Sigmoid colon (tissue), 4 donors: ENCODE results near the gene MRPL28.

Source experiments
- EP300 ChIP-seq, 4 donors: sonication (generic); formaldehyde crosslinking; IDR thresholded peaks; one replicate each; pipeline ENCODE4 v1.6.1; 2017; ENCODE audit warnings: antibody characterized with exemption in 4 of 4
- POLR2A ChIP-seq, 2 donors: fragments of 450-650 bp; IDR thresholded peaks; one replicate each; pipeline ENCODE4 v1.6.1; 2016; ENCODE audit warnings: antibody characterized with exemption in 2 of 2, mild to moderate bottlenecking in 2 of 2, moderate library complexity in 2 of 2
- POLR2AphosphoS5 ChIP-seq, 4 donors: sonication (generic); formaldehyde crosslinking; IDR thresholded peaks; one replicate each; pipeline ENCODE4 v1.6.1; 2017; ENCODE audit warnings: antibody characterized with exemption in 4 of 4
- TF ChIP-seq, protein P1 (sequence below), 4 experiments: fragments of 450-650 bp in 3 of 4; fragments of 200-600 bp in 1 of 4; IDR thresholded peaks; one replicate each; pipeline ENCODE4 v1.5.1; 2016 to 2019; ENCODE audit warnings: antibody characterized with exemption in 4 of 4, mild to moderate bottlenecking in 3 of 4, moderate library complexity in 2 of 4

- TF ChIP-seq, protein P1, sequence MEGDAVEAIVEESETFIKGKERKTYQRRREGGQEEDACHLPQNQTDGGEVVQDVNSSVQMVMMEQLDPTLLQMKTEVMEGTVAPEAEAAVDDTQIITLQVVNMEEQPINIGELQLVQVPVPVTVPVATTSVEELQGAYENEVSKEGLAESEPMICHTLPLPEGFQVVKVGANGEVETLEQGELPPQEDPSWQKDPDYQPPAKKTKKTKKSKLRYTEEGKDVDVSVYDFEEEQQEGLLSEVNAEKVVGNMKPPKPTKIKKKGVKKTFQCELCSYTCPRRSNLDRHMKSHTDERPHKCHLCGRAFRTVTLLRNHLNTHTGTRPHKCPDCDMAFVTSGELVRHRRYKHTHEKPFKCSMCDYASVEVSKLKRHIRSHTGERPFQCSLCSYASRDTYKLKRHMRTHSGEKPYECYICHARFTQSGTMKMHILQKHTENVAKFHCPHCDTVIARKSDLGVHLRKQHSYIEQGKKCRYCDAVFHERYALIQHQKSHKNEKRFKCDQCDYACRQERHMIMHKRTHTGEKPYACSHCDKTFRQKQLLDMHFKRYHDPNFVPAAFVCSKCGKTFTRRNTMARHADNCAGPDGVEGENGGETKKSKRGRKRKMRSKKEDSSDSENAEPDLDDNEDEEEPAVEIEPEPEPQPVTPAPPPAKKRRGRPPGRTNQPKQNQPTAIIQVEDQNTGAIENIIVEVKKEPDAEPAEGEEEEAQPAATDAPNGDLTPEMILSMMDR (IDR thresholded peaks at IDR 0.05), result no peak
- TF ChIP-seq POLR2AphosphoS5 (IDR thresholded peaks at IDR 0.05), result peak; percentile 14 to 79 (median 53)
- no peak for TF ChIP-seq EP300 (IDR thresholded peaks at IDR 0.05)
- no peak for TF ChIP-seq POLR2A (IDR thresholded peaks at IDR 0.05)
These were observed at the start of gene MRPL28 for GRCh38 chr16:370443-370842.
